Uterus (tissue), 4 donors: ENCODE results near the gene NSUN6. TPM values are rescaled to one million over a fixed set of nuclear protein-coding genes. Genes with fewer than 3 reads are reported as not detected.

Experiments used
- DNase-seq, 2 donors: peaks; one replicate each; pipeline ENCODE4 v3.0.0-alpha.2; 2019 to 2020
- H3K27ac ChIP-seq, 2 donors: fragments of 200-600 bp; sonication (generic); 1 replicate in 1 of 2; 2 replicates in 1 of 2; pipeline ENCODE4 v1.5.1; 2016 to 2018
- H3K27me3 ChIP-seq, 2 donors: fragments of 200-600 bp; sonication (generic); one replicate each; pipeline ENCODE4 v1.5.1; 2018 to 2019; ENCODE audit warnings: control low read depth in 1 of 2
- H3K36me3 ChIP-seq, 2 donors: fragments of 200-600 bp; sonication (generic); one replicate each; pipeline ENCODE4 v1.5.1; 2019; ENCODE audit warnings: control low read depth in 1 of 2
- H3K4me1 ChIP-seq, 2 donors: fragments of 200-600 bp; sonication (generic); one replicate each; pipeline ENCODE4 v1.5.1; 2018 to 2019; ENCODE audit warnings: control low read depth in 1 of 2
- H3K4me3 ChIP-seq, 2 donors: fragments of 200-600 bp; sonication (generic); 1 replicate in 1 of 2; 2 replicates in 1 of 2; pipeline ENCODE4 v1.5.1; 2018 to 2019; ENCODE audit warnings: mild to moderate bottlenecking in 1 of 2
- H3K9me3 ChIP-seq, 2 donors: fragments of 200-600 bp; sonication (generic); one replicate each; pipeline ENCODE4 v1.5.1; 2019; ENCODE audit warnings: control low read depth in 1 of 2
- CTCF ChIP-seq, 4 experiments: fragments of 200-600 bp in 2 of 4; fragments of 450-650 bp in 2 of 4; sonication (generic) in 2 of 4; IDR thresholded peaks; one replicate each; pipeline ENCODE4 v1.5.1; 2016 to 2019; ENCODE audit warnings: antibody characterized with exemption in 4 of 4, mild to moderate bottlenecking in 2 of 4, moderate library complexity in 1 of 4
- POLR2A ChIP-seq, 2 donors: fragments of 450-650 bp; IDR thresholded peaks; one replicate each; pipeline ENCODE4 v1.6.1; 2016; ENCODE audit warnings: antibody characterized with exemption in 2 of 2, mild to moderate bottlenecking in 1 of 2, moderate library complexity in 1 of 2
- intact Hi-C: fragments of 100-400 bp; cut with DNase I; formaldehyde crosslinking; loops from one replicate; pipeline ENCODE4 v1.15.1; 2023; ENCODE audit warnings: low total_unique reads
- total RNA-seq, 4 donors: library from RNA; depleted of rRNA in 3 of 4; stranded (reverse); fragments of >200 nt in 3 of 4; gene quantifications; one replicate each; pipeline versions ENCODE4 v1.1.0 to v1.2.4, GENCODE V29; 2014 to 2023
- donor health status: DM: yes; HTN: yes; CAD: no.

The NSUN6 gene
- total RNA-seq, 4 donors from 2014 or later: 8.5 to 43.3 (median 26.2) TPM

- DNase-seq: no peak
- H3K4me3 ChIP-seq: no peak overlapping the region
- no peak overlapping the region for H3K27ac ChIP-seq
- no peaks in the 10 kb centered on the region for H3K9me3 ChIP-seq
- intact Hi-C loops: no loop called here
- H3K36me3 ChIP-seq: peaks cover 0 to 3% of the 10 kb centered on the region in 2 donors
- no peaks in the 10 kb centered on the region for H3K27me3 ChIP-seq
- TF ChIP-seq CTCF (IDR thresholded peaks at IDR 0.05): no peak
- no peak for TF ChIP-seq POLR2A (IDR thresholded peaks at IDR 0.05)
- H3K4me1 ChIP-seq: no peaks in the 10 kb centered on the region
These were observed 108.6 kb downstream of the NSUN6 start for GRCh38 chr10:18542832-18543231.

- H3K4me1 ChIP-seq: no peaks in the 10 kb centered on the region
- no peak for DNase-seq
- no peak overlapping the region for H3K4me3 ChIP-seq
- H3K27ac ChIP-seq: no peak overlapping the region
- H3K9me3 ChIP-seq: no peaks in the 10 kb centered on the region
- no peak for TF ChIP-seq POLR2A (IDR thresholded peaks at IDR 0.05)
- no peak for TF ChIP-seq CTCF (IDR thresholded peaks at IDR 0.05)
- no peaks in the 10 kb centered on the region for H3K36me3 ChIP-seq
- intact Hi-C loops: no loop called here
- no peaks in the 10 kb centered on the region for H3K27me3 ChIP-seq
These were observed 111.2 kb downstream of the NSUN6 start for GRCh38 chr10:18540195-18540594.

- intact Hi-C loops: no loop called here
These were observed 112.1 kb downstream of the NSUN6 start for GRCh38 chr10:18539335-18539734.

GRCh38 chr10:18533896-18534295 lies 117.5 kb downstream of the NSUN6 start:
- H3K27me3 ChIP-seq: no peaks in the 10 kb centered on the region
- H3K4me3 ChIP-seq: no peak overlapping the region
- H3K36me3 ChIP-seq: no peaks in the 10 kb centered on the region
- no peaks in the 10 kb centered on the region for H3K9me3 ChIP-seq
- H3K4me1 ChIP-seq: no peaks in the 10 kb centered on the region
- intact Hi-C loops: no loop called here
- no peak for TF ChIP-seq POLR2A (IDR thresholded peaks at IDR 0.05)
- TF ChIP-seq CTCF (IDR thresholded peaks at IDR 0.05): no peak
- DNase-seq: no peak
- H3K27ac ChIP-seq: no peak overlapping the region

More at GRCh38 chr10:18539335-18539734, 112.1 kb downstream of the NSUN6 start:
- no peak overlapping the region for H3K27ac ChIP-seq
- no peaks in the 10 kb centered on the region for H3K4me1 ChIP-seq
- TF ChIP-seq POLR2A (IDR thresholded peaks at IDR 0.05) (no peak), CTCF (IDR thresholded peaks at IDR 0.05) (no peak)
- H3K36me3 ChIP-seq: no peaks in the 10 kb centered on the region
- no peak for DNase-seq
- H3K4me3 ChIP-seq: no peak overlapping the region
- H3K27me3 ChIP-seq: no peaks in the 10 kb centered on the region
- no peaks in the 10 kb centered on the region for H3K9me3 ChIP-seq

GRCh38 chr10:18532881-18533535 lies 118.4 kb downstream of the NSUN6 start:
- H3K4me3 ChIP-seq: no peak overlapping the region
- no peaks in the 10 kb centered on the region for H3K4me1 ChIP-seq
- TF ChIP-seq CTCF (IDR thresholded peaks at IDR 0.05) (no peak), POLR2A (IDR thresholded peaks at IDR 0.05) (no peak)
- H3K27ac ChIP-seq: no peak overlapping the region
- no peaks in the 10 kb centered on the region for H3K27me3 ChIP-seq
- no peak for DNase-seq
- intact Hi-C loops: no loop called here
- no peaks in the 10 kb centered on the region for H3K9me3 ChIP-seq
- H3K36me3 ChIP-seq: no peaks in the 10 kb centered on the region
